MM.1S (cell line): ENCODE data around the gene NDST1.

ENCODE experiments used
- CTCF ChIP-seq: fragments of 300-600 bp; sonication (generic); IDR thresholded peaks from 2 replicates; pipeline ENCODE4 v1.5.1; 2016; ENCODE audit warnings: antibody characterized with exemption, low read length, mixed read lengths
- EZH2 ChIP-seq: fragments of 300-600 bp; sonication (generic); optimal IDR thresholded peaks from 2 replicates; pipeline ENCODE3; 2017; ENCODE audit warnings: low read depth, mild to moderate bottlenecking, antibody characterized with exemption, low read length, mixed read lengths
- EZH2phosphoT487 ChIP-seq: fragments of 300-600 bp; sonication (generic); IDR thresholded peaks from 2 replicates; pipeline ENCODE4 v1.6.1; 2018; ENCODE audit warnings: antibody characterized with exemption, low read length

DNA sequence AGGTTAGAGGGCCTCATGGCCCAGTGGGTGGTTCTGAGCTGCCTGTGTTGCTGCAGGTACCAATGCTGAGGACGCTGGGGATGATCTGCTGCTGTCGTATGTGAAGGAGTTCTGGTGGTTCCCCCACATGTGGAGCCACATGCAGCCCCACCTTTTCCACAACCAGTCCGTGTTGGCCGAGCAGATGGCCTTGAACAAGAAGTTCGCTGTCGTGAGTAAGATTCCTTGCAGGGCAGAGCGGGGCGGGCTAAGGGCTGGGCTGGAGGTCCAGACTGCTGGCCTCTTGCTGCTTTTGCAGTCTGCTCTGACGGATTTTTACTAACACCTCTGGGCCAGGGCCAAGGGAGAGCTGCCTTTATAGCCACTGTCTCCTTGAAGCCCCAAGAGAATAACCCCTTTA is 26.9 kb downstream of the NDST1 start:
- TF ChIP-seq EZH2 (no peak), CTCF (no peak), EZH2phosphoT487 (no peak)
